GM21737 (cell line): Measurements from ENCODE around the gene LHCGR.
"Not testable (repeated sequence)": the region's sequence is repeated elsewhere in the genome, so short reads cannot be mapped to it uniquely, and the experiment has no call there.

ENCODE experiments used
- ATAC-seq: cut with Tn5 transposase; IDR thresholded peaks from one replicate; pipeline ENCODE4 v1.9.1; 2021; ENCODE audit warnings: mild to moderate bottlenecking, moderate library complexity; ENCODE audit not compliant: unreplicated experiment

Gene LHCGR

GRCh38 chr2:48713647-48714046 is 41.9 kb downstream of the LHCGR start:
- no peak for ATAC-seq

- no peak for ATAC-seq
Measured at GRCh38 chr2:48712151-48712550, 43.4 kb downstream of the LHCGR start.

GRCh38 chr2:48711343-48711742 is 44.2 kb downstream of the LHCGR start:
- ATAC-seq = no peak

- ATAC-seq = no peak
Measured at GRCh38 chr2:48709096-48710034, 46.2 kb downstream of the LHCGR start.

- ATAC-seq = no peak
Measured at GRCh38 chr2:48707466-48707865, 48.1 kb downstream of the LHCGR start.

- not testable (repeated sequence) for ATAC-seq
Measured at GRCh38 chr2:48703621-48704020, 51.9 kb downstream of the LHCGR start.

- no peak for ATAC-seq
Measured at GRCh38 chr2:48699348-48699930, 56.1 kb downstream of the LHCGR start.

- ATAC-seq = no peak
Measured at GRCh38 chr2:48696881-48697280, 58.6 kb downstream of the LHCGR start.

- ATAC-seq = no peak
Measured at GRCh38 chr2:48695991-48696390, 59.5 kb downstream of the LHCGR start.

GRCh38 chr2:48694149-48694548 is 61.4 kb downstream of the LHCGR start:
- no peak for ATAC-seq

- ATAC-seq = no peak
Measured at GRCh38 chr2:48693645-48694044, 61.9 kb downstream of the LHCGR start.

GRCh38 chr2:48693066-48693465 is 62.5 kb downstream of the LHCGR start:
- ATAC-seq = no peak

- no peak for ATAC-seq
Measured at GRCh38 chr2:48691935-48692691, 63.4 kb downstream of the LHCGR start.

GRCh38 chr2:48685126-48685525 is 70.4 kb downstream of the LHCGR start:
- ATAC-seq = no peak

GRCh38 chr2:48677450-48677849 is 78.1 kb downstream of the LHCGR start:
- no peak for ATAC-seq

GRCh38 chr2:48674933-48675332 is 80.6 kb downstream of the LHCGR start:
- no peak for ATAC-seq

- ATAC-seq = no peak
Measured at GRCh38 chr2:48673581-48673980, 81.9 kb downstream of the LHCGR start.

- ATAC-seq = peak; percentile 78
Measured at GRCh38 chr2:48668992-48669391, 86.5 kb downstream of the LHCGR start.

- no peak for ATAC-seq
Measured at GRCh38 chr2:48651158-48651790, 104.2 kb downstream of the LHCGR start.

- ATAC-seq = no peak
Measured at GRCh38 chr2:48638261-48638660, 117.3 kb downstream of the LHCGR start.
